Measurements from ENCODE around the gene PALD1.
"Not testable (repeated sequence)": the region's sequence is repeated elsewhere in the genome, so short reads cannot be mapped to it uniquely, and the experiment has no call there.

The PALD1 gene

GRCh38 chr10:70592746-70593512 lies 114.4 kb downstream of the PALD1 start:
- no peak for DNase-seq

- DNase-seq = no peak
These were observed 114.9 kb downstream of the PALD1 start for GRCh38 chr10:70593513-70593890.

- DNase-seq = no peak
These were observed 115.6 kb downstream of the PALD1 start for GRCh38 chr10:70594161-70594560.

GRCh38 chr10:70595566-70596016 lies 117.0 kb downstream of the PALD1 start:
- no peak for DNase-seq

DNA sequence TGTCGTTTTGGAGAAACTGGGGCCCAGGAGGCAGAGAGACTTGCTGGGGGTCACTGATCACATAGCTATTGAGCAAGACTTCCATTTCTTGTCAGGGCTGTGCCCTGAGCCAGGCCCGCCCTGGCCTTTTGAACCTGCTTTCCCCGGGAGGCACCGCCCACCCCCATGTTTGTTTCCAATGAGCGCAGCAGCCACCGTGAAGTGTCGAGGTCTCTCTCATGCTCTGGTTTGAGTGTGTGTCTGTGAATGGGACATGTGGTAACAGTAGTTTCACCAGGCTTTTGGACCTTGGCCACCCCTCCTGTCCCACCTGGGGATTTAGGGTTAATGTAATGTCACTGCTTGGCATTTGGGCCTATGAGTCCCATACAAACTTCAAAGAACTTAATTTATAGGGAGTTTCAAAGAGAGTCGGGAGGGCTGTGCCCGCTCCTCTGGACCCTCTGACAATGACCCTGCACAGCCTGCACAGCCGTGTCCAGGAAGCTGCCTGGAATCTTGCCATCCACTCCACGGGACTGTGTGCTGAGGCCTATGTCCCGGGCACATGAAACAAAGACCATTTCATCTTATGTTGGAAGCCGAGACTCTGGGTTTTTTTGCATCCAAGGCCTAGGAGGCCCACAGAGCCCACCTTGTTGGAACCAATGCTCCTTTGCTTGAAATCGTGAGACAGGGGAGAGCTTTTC lies 117.7 kb downstream of the PALD1 start:
- DNase-seq = no peak

DNA sequence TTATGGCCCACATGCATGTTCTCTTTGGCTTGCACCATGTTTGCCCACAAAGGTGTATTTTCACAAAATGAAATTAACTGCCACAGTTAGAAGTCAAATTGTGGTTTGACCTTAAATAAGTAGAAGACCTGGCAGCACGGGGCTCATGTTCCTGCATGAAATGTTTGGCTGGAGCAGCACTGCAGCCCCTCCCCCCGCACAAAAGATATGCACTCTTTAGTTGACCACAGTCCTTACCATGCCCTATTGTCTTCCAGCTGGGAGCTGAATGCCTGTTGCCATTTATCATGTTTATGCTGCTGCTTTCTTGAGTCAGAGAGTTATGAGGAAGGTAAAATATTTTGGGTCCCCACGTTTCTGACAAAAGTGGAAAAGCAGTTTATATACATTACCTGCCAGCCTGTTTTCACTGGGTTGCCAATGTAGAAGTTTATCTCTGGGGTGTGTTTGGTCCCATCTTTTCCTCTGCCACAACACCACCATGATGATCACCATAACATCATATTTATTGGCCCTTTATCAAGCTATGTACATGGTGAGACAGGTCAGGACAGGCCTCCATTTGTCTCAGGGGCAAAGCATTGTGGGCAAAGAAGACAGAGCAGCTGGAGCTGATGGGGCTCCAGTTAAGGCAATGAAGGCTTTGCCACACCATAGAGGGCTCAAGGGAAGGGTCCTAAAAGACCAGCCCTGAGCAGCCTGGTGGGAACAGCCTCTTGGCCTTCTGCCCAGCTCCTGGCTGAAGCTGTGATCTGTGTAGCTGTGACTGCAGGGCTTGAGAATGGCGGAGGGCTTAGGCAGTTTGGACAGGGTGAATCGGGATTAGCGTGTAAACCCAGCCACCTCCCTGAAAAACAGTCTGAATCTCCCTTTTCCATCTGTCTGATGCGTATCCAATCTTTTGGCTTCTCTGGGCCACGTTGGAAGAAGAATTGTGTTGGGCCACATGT lies 118.6 kb downstream of the PALD1 start:
- no peak for DNase-seq

- DNase-seq = no peak
These were observed 119.6 kb downstream of the PALD1 start for GRCh38 chr10:70597856-70598815.

- no peak for DNase-seq
These were observed 120.3 kb downstream of the PALD1 start for GRCh38 chr10:70598857-70599295.

DNA sequence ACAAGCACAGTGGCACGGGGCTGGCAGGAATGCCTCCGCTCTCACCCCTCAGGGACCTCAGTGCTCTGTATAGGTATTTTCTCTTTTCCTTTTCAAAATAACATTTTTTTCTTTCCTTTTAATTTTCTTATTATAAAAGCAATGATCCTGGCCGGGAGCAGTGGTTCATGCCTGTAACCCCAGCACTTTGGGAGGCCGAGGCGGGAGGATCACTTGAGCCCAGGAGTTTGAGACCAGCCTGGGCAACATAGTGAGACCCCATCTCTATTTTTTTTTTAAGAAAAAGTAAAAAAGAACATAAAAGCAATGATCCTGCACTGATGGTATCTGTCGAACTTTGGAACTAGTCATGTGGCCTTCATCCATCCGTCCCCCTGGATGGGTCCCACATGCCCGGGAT lies 120.8 kb downstream of the PALD1 start:
- no peak for DNase-seq

- DNase-seq = no peak
These were observed 121.2 kb downstream of the PALD1 start for GRCh38 chr10:70599791-70600190.

DNA sequence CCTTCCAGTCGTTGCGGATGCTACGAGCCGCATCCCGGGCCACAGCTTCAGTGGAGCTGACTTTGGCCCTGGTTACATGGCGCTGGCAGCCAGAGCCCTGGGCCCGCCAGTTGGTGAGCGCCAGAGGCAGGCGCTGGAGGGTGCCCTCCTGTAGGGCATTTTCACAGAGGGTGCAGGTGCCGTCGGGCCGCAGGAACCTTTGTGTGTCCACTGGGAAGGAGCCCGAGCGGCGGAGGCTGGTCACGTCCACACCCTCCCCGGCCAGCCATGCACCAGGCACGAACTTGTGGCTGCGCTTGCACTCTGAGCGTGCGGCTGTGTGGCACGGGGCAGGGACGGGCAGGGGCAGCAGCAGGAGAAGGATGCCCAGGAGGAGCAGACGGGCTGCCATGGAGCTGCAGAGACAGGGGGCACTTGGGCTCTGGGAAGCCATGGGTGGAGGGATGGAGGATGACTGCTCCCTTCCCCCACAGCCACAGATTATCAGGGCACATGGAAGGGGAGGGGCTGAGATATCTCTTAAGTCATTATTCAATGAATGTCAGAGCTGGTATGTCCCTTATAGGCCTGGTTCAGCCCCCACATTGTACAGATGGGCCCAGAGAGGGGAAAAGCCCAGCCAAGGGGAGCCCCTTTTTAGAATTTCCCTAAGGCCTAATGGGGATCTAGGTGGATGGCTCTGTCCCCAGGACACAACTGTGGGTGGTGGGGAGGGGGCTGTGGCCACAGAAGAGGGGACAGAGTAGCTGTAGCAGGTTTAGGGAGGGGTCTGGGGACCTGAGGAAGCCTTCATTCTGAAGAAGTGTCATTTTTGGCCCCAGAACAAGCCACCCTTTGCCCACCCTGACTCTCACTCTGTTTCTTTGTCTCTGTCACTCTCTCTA lies 122.2 kb downstream of the PALD1 start:
- DNase-seq = no peak

DNA sequence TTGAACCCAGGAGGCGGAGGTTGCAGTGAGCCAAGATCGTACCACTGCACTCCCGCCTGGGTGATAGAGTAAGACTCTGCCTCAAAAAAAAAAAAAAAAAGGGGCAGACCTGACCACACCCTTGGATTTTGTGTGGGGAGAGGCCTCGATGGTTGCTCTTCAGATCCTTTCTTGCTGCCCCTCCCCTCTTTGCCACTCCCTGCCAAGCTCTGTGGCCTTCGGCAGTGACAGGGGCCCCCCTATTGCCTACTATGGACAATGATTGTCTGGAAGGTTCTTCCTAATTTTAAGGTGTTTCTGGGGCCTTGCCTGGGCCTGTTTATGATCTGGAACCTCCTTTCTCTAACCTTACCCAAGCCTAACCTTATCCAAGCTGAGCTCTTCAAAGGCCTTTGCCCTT lies 123.2 kb downstream of the PALD1 start:
- no peak for DNase-seq

DNA sequence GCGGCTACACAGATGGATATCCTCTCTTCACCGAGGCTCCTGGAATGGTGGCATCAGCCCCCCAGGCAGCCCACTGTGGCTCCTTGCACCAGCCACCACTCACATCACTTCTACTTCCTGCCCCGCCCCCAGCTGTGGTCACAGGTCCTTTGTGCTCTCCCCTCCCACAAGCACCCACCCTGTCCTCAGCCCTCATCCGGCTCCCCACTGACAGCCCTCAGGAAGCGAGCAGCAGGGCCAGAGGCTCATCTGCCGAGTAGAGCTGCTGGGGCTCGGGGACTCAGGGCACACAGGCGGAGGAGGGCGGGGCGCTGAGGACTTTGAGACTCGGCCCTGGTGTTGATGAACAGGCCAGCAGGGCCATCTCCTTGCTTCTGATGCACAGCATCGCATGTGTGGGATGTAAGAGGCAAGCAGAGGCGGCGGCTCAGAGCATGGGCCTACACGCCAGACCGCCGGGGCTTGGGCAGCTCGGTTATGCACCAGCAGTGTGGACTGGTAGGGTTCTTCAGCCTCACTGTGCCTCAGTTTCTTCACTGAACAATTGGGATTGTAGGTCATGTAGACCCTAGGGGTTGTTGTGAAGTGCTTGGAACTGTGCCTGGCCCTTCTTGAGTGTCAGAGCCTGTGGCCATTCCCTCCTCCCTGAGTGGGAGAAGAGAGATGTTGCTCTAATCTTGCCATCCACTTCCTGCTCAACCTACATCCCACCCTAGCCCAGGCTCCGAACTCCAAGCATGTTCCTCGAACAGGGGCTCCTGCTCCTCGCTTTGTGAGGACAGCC lies 124.3 kb downstream of the PALD1 start, which contains the start of gene PRF1:
Gene PRF1 (minus strand): TSS at position 77 of the 784 bp plus-strand sequence. CDS start 1,839 bp downstream, outside the sequence.
- no peak for DNase-seq

DNA sequence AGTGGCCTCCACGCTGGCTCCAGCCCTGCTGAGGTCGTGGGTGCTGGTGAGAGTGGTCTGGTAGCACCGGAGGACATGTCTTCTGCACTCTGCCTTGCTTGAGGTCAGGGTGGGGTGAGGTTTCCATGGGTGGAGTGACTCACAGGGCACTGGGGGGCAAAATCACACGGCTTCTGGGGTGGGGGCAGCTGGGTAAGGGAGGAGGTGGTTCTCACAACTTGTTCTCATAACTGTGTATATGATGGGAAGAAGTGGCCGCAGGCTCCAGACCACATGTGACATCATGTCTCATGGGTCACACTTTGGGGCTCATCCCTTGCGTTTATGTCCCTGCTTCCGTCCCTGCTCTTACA lies 124.9 kb downstream of the PALD1 start:
- no peak for DNase-seq

GRCh38 chr10:70604106-70604505 lies 125.5 kb downstream of the PALD1 start:
- no peak for DNase-seq

DNA sequence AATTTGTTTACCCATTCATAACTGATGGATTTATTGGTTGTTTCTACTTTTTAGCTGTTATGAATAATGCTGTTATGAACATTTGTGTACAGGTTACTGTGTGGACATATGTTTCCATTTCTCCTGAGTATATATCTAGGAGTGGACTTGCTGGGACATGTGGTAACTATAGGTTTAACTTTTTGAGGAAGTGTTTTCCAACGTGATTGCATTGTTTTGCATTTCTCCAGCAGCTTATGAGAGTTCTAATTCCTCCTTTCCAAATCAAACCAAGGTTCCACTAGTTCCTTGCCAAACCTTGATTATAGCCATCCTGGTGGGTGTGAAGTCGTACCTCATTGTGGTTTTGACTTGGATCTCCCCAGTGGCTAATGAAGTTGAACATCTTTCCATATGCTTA lies 126.6 kb downstream of the PALD1 start:
- no peak for DNase-seq

GRCh38 chr10:70607936-70608335 lies 129.4 kb downstream of the PALD1 start:
- DNase-seq = no peak

GRCh38 chr10:70613941-70614340 lies 135.4 kb downstream of the PALD1 start:
- DNase-seq = no peak

- not testable (repeated sequence) for DNase-seq
These were observed 135.8 kb downstream of the PALD1 start for GRCh38 chr10:70614364-70614763.

- DNase-seq = no peak
These were observed 136.6 kb downstream of the PALD1 start for GRCh38 chr10:70615211-70615610.

Data from fibroblast of skin of scalp (primary cell).